Inflammatory macrophage treated with lipopolysaccharide for 4 hours (primary cell): Measurements from ENCODE around the gene DPH7.
"Not testable (repeated sequence)": the region's sequence is repeated elsewhere in the genome, so short reads cannot be mapped to it uniquely, and the experiment has no call there.

ENCODE experiments used
- DNase-seq: peaks from one replicate; pipeline ENCODE4 v3.0.0-alpha.2; 2020

DPH7 gene

DNA sequence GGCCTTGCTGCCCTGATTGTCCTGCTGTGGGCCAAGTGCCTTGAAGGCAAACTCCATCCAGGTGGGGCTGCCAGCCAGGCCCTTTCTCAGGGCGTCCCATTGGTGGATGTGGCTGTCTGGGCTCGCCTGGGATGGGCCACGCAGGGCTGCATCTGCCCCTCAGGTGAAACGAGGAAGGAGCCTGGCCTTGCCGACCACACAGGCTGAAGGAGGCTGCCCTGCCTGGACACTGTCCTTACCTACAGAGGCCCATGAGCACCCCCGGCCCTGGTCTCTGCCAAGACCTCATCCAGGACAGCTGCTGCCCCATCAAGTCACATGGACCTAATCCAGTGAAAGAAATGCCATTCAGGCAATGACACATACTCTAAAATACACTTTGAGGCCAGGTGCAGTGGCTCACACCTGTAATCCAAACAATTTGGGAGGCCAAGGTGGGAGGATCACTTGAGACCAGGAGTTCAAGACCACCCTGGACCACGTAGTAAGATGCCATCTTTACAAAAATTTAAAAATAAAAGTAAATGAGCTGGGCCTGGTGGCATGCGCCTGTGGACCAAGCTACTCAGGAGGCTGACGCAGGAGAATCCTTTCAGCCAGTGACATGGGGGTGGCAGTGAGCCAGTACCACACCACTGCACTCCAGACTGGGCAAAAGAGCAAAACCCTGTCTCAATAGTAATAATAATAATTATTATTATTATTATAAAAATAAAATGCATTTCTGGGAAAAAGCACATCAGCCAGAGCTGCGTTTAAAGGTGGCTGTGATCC is 62.4 kb downstream of the DPH7 start:
- no peak for DNase-seq

GRCh38 chr9:137515338-137515724 is 63.4 kb downstream of the DPH7 start:
- DNase-seq, result no peak

- no peak for DNase-seq
Measured at GRCh38 chr9:137514691-137515337, 63.9 kb downstream of the DPH7 start.

GRCh38 chr9:137513801-137514570 is 64.7 kb downstream of the DPH7 start:
- DNase-seq, result not testable (repeated sequence)

- DNase-seq, result not testable (repeated sequence)
Measured at GRCh38 chr9:137513136-137513535, 65.6 kb downstream of the DPH7 start.

DNA sequence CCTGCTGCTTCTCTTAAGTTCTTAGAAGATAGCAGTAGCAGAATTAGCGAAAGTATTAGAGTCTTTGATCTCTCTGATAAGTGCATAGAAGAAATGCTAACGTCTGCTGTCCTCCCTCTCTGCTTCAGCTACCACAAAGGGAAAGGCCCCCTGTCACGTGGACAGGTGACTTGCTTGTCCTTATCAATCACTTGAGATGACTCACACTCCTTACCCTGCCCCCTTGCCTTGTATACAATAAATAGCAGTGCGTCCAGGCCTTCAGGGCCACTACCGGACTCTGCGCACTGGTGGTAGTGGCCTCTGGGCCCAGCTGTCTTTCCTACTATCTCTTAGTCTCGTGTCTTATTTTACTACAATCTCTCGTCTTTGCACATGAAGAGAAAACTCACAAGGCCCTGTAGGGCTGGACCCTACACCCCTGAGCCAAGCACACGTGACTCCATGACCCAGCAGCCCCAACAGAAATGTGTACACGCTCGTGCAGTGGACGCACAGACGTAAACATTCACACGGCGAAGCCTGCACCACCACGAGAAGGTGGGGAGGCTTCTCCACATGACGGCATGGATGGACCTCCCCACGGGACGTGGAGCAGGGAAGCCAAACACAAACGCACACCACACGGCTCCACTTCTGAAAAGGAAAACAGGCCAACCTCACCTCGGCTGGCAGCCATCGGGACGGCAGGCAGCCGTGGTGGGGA is 66.8 kb downstream of the DPH7 start:
- DNase-seq, result no peak

GRCh38 chr9:137511126-137511525 is 67.6 kb downstream of the DPH7 start:
- not testable (repeated sequence) for DNase-seq

GRCh38 chr9:137509198-137509597 is 69.5 kb downstream of the DPH7 start:
- DNase-seq, result no peak

DNA sequence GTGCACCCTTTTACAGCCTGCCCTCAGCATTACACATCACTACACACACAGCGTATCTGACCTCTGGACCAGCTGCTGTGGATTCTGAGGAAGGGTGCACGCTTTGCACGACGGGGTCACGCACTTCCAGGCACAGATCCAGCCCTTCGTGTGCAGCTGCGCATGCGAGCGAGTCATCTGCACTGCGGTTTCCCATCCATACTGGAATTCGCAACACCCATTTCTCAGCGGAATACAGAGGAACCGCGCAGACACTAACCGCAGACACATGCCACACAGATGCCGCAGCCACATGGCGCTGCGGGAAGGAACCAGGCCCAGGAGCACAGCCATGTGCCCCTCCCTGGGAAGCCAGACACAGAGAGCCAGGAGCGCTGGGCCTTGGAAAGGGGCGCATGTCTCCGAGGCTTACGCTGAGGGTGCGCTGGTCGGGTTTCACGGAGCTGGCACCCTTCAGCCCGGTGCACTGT is 72.0 kb downstream of the DPH7 start:
- DNase-seq, result no peak

DNA sequence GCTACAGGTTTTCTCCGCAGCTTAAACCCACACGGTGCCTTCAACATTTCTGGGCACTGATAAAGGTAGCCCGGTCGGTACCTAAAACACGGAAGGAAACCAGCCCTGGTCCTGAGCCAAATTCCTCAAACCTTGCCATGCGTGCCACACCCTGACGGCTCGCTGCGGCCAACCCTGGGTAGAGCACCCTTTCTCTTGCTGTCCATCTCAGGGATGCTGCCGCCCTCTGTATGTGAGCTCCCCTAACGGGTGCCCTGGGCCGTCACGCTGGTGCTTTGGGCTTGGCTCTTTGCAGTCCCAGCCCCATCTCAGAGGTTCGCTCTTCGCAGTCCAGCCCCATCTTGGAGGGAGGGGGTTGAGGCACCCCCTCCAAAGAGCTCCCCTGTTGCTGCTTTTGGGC is 72.5 kb downstream of the DPH7 start:
- no peak for DNase-seq

DNA sequence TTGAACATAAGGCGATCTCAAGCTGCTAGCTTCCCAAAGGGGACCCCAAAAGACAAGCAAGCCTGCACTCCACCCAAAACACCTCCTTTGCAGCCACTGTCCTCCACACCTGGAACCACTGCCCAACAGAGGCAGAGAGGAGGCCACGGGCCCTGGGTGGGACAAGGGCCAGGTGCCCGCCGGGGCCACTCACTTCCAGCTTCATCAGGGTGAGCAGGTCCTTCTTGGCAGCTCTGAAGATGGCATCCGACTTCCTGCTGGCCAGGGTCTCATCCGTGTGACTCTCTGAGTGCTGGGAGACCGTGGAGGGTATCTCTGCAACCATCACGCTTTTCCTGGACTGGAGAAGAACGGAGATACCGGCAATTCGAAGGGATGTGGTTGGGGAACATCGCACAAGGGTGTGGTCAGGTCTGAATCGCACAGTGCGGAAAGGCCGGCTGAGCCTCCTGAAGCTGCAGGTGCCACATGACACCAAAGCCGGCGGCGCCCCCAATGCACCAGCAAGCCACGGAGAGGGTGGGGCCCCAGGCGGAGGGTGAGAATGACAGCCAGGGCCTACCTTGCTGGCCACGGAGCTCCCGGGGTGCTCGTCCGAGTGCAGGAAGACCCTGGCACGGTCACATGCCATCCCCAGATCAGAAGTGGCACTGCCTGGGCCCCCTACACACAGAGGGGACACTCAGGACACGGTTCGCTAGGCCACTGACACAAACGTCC is 73.1 kb downstream of the DPH7 start:
- no peak for DNase-seq
